ENCODE measurements around the gene ZDHHC13.
A peak's percentile ranks its signal among the peaks of the same experiment; 100 is the strongest.
"Not testable (repeated sequence)": the region's sequence is repeated elsewhere in the genome, so short reads cannot be mapped to it uniquely, and the experiment has no call there.

Gene ZDHHC13

GRCh38 chr11:19101796-19102520 is 15.0 kb upstream of the ZDHHC13 start:
- no peak for DNase-seq

DNA sequence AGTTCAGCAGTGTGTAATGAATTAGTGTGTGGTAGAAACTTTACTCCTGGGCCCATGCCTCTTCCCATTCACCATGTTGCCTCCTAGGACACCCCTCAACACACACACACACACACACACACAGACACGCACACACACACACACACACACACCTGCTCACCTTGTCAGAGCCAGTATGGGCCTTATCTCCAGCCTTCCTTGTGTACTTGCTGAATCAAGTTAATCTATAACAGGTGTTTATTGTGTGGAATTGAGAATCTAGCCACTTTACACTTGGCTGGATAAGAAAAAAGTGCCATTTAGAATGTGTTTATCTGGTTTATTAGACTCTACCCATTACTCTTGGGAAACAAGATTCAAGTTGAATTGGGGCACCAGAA is 14.5 kb upstream of the ZDHHC13 start:
- no peak for DNase-seq

DNA sequence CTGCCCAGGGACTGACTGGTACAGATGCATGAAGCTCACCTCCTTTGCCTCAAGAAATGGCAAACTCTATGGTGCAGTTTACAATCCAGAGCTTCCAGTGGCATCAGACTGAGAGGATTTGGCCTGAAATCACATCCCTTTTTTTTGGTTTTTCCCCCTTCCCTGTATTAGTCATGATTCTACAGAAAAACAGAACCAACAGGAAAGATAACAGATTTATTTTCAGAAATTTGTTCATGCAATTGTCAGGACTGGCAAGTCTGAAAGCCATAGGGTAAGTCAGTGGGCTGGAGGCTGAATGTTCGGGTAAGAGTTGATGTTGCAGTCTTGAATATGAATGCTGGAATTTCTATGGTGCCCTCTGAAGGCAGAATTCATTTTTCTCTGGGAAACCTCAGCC is 12.0 kb upstream of the ZDHHC13 start:
- no peak for DNase-seq

GRCh38 chr11:19107125-19107524 is 9.8 kb upstream of the ZDHHC13 start:
- DNase-seq: no peak

GRCh38 chr11:19110295-19110694 is 6.7 kb upstream of the ZDHHC13 start:
- peak; percentile 85 for DNase-seq

DNA sequence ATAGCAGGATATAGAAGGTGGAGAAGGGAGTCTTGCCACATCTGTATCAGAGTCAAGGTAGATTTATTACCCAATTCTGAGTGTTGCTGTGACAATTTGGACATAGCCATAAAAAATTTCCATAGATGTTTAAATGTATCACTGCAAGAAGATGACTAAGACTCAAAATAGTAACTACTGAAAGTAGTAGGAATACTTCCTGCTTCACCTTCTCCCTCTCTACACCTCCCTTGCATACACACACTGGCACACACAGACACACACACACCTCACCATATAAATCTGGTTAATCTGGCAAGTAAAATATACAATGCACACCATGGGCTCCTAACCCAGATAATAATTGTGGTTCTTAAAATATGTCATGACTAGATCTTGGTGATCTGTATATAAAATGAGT is 5.2 kb upstream of the ZDHHC13 start:
- DNase-seq: no peak

DNA sequence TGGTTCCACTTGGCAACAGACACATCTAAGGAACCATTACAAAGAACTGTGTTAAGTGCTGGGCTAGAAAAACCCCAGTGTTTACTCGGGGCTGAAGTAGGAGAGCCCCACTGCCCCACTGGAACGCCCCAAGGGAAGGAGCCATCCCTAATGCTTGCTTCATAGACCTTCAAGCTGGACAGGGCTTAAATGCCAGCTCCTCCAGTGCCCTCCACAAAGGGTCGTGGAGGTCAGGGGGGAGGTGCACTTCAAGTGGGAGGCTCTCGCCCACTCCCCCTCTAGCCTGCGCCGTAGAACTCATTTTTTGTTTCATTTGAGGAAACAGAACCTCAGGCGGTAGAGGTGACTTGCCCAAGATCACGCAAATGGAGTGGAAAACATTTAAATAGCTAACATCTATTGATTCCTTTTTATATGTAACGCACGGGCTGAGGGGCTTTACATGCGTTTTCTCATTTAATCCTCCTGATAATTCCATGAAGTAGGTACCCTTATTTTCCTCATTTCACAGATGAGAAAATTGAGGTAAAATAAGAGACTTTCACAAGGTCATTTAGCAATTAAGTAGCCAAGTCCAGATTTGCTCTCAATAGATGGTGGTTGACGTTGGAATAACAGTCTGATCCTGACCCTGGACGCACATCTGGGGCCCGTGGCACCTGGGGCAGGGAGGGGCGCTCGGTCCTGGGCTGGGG is 545 bp upstream of the ZDHHC13 start:
- no peak for DNase-seq

DNA sequence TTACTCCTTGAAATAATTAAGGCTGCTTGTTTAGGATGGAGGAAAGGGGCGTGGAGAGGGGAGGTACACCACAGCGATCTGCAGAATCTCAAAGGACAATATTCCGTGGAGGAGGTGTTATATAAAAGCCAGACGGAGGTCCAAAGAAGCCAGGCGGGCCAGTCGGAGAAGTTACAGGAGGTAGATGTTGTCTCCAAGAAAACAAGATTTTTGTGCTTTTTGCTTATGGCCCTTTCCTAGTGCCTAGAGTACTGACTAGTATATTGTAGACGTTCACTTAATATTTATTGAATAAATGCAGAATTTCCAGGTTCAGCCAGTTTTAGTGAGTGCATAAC is 761 bp downstream of the ZDHHC13 start:
- no peak for DNase-seq

- no peak for DNase-seq
These were observed 4.7 kb downstream of the ZDHHC13 start for GRCh38 chr11:19121646-19122045.

DNA sequence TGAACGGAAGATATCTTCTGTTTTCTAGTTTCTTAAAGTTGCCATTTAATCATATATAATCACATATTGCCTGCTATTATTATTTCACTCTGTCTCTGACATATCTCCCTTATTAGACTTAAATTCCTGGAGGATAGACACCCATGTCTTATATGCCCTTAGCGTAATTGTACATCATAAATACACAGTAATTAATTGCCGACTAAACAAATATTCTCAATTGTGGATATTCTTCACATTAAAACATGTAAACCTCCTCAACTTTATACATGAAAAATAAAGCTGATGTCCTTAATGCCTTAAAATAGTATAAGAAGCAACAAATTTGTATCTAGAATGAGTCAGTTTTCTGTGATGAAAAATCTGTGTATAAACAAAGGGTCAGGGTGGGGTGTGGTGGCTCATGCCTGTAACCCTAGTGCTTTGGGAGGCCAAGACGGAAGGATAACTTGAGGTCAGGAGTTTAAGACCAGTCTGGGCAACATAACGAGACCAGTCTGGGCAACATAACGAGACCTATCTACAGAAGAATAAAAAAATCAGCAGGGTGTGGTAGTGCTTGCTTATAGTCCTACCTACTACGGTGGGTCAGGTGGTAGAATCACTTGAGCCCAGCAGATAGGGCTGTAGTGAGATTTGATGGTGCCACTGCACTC is 6.1 kb downstream of the ZDHHC13 start:
- DNase-seq: no peak

DNA sequence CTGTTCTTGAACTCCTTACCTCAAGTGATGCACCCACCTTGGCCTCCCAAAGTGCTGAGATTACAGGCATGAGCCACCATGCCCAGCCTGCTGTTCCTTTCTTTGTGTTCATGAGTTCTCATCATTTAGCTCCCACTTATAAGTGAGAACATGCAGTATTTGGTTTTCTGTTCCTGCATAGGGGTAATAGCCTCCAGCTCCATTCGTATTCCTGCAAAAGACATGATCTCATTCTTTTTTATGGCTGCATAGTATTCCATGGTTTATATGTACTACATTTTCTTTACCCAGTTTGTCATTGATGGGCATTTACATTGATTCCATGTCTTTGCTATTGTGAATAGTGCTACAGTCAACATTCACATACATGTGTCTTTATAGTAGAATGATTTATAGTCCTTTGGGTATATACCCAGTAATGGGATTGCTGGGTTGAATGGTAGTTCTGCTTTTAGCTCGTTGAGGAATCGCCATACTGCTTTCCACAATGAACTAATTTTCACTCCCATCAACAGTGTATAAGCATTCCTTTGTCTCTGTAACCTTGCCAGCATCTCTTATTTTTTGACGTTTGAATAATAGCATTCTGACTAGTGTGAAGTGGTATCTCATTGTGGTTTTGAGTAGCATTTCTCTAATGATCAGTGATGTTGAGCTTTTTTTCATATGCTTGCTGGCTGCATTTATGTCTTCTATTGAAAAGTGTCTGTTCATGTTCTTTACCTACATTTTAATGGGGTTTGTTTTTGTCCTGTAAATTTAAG is 9.8 kb downstream of the ZDHHC13 start:
- not testable (repeated sequence) for DNase-seq

- DNase-seq: no peak
These were observed 17.0 kb downstream of the ZDHHC13 start for GRCh38 chr11:19134004-19134403.

GRCh38 chr11:19136884-19137283 is 19.9 kb downstream of the ZDHHC13 start:
- DNase-seq: not testable (repeated sequence)

DNA sequence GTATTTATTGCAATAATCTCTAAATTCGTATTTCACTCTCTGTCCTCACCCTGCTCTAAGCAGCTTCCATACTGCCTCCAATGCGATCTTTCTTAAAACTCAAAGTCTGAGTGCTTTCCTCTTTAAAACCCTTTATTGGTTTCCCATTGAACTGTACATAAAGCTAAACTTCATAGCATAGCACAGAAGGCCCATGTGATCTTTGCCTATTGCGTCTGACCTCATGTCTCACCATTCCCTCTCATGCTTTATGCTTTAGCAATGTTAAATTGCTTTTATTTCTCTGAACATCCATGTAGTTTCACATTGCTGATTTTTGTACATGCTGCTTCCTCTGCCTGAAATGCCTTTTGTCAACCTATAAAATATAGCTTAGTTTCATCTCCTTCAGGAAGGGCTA is 28.4 kb downstream of the ZDHHC13 start:
- no peak for DNase-seq

- DNase-seq: no peak
These were observed 39.9 kb downstream of the ZDHHC13 start for GRCh38 chr11:19156892-19157291.

- DNase-seq: no peak
These were observed 43.9 kb downstream of the ZDHHC13 start for GRCh38 chr11:19160847-19161246.

GRCh38 chr11:19161651-19162050 is 44.7 kb downstream of the ZDHHC13 start:
- no peak for DNase-seq

DNA sequence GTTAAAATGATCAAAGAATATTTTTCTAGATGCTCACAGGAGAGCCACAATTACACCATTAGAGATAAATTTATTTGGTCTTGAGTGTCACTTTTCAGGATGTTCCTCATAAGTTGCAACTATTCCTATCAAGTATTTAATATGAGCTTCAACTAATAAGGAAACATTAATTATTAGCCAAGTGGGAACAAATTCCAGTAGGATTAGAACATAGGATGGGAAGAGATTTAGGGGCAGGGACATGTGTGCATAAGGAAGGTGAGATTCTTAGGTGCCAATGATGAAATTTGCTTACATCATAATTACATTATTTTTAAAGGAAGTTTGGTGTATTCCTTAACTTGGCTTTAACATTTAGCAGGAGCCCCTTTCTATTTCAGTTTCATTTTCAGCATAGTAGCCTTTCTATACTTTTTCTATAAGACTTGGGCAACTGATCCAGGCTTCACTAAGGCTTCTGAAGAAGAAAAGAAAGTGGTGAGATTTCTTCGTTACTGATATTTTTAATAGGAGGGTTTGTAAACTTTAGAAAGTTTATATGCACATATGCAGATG is 46.1 kb downstream of the ZDHHC13 start:
- no peak for DNase-seq

- DNase-seq: no peak
These were observed 46.6 kb downstream of the ZDHHC13 start for GRCh38 chr11:19163617-19164016.

GRCh38 chr11:19164230-19164855 is 47.4 kb downstream of the ZDHHC13 start:
- DNase-seq: no peak

- DNase-seq: no peak
These were observed 47.9 kb downstream of the ZDHHC13 start for GRCh38 chr11:19164881-19165280.

- no peak for DNase-seq
These were observed 51.1 kb downstream of the ZDHHC13 start for GRCh38 chr11:19168090-19168489.
